Ascending aorta (tissue), 2 donors: ENCODE measurements around the gene GREB1. TPM values are rescaled to one million over a fixed set of nuclear protein-coding genes. Genes with fewer than 3 reads are reported as not detected.

Source experiments
- DNase-seq, 2 donors: peaks; one replicate each; pipeline ENCODE4 v3.0.0-alpha.2; 2019; ENCODE audit warnings: low spot score in 2 of 2
- H3K27ac ChIP-seq, 2 donors: fragments of 200-600 bp; sonication (generic); one replicate each; pipeline ENCODE4 v1.5.1; 2016 to 2017; ENCODE audit warnings: mild to moderate bottlenecking in 1 of 2
- H3K27me3 ChIP-seq: fragments of 200-600 bp; sonication (generic); one replicate; pipeline ENCODE4 v1.5.1; 2017
- H3K36me3 ChIP-seq, 2 donors: fragments of 200-600 bp; sonication (generic); one replicate each; pipeline ENCODE4 v1.5.1; 2016
- H3K4me1 ChIP-seq, 2 donors: fragments of 200-600 bp; sonication (generic); one replicate each; pipeline ENCODE4 v1.5.1; 2016 to 2017; ENCODE audit warnings: mild to moderate bottlenecking in 1 of 2
- H3K4me3 ChIP-seq, 2 donors: fragments of 200-600 bp; sonication (generic); one replicate each; pipeline ENCODE4 v1.5.1; 2016 to 2017; ENCODE audit warnings: mild to moderate bottlenecking in 1 of 2
- H3K9me3 ChIP-seq, 2 donors: fragments of 200-600 bp; sonication (generic); one replicate each; pipeline ENCODE4 v1.5.1; 2016
- intact Hi-C: fragments of 100-400 bp; cut with DNase I; formaldehyde crosslinking; loops from one replicate; pipeline ENCODE4 v1.15.1; 2023
- total RNA-seq: library from RNA; depleted of rRNA; stranded (reverse); fragments of >200 nt; gene quantifications from one replicate; pipeline ENCODE4 v1.1.0, GENCODE V29; 2016
- TF ChIP-seq, protein P1 (sequence below), 3 experiments: fragments of 200-600 bp in 2 of 3; fragments of 450-650 bp in 1 of 3; sonication (generic) in 2 of 3; IDR thresholded peaks; one replicate each; pipeline ENCODE4 v1.5.1; 2016 to 2019; ENCODE audit warnings: antibody characterized with exemption in 3 of 3, mild to moderate bottlenecking in 1 of 3, moderate library complexity in 1 of 3

The GREB1 gene
- total RNA-seq, 1 donor from 2014 or later, result 5.9 TPM

DNA sequence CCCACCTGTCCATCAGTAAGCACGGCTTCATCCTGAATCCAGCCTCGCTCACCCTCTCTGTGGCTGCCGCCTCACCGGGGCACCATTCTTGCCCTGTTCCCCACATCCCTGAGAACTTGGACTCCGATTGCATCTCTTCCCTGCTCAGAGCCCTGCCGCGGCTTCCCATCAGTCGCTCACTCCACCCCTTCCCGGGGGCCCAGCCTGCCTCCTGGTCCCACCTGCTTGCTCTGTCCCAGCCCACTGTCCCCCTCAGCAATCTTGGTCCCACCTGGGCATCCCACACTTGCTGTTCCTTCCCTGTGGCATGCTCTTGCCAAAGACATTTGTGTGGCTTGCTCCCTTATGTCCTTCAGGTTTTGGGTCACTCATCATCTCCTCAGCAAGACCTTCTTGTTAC, 56.3 kb downstream of the GREB1 start:
- Histone ChIP-seq H3K36me3 (no peaks in the 10 kb centered on the region), H3K4me3 (no peak overlapping the region), H3K9me3 (no peaks in the 10 kb centered on the region), H3K4me1 (no peaks in the 10 kb centered on the region), H3K27me3 (no peaks in the 10 kb centered on the region), H3K27ac (no peak overlapping the region)
- no peak for DNase-seq
- intact Hi-C loops, result no loop called here
- TF ChIP-seq, protein P1, sequence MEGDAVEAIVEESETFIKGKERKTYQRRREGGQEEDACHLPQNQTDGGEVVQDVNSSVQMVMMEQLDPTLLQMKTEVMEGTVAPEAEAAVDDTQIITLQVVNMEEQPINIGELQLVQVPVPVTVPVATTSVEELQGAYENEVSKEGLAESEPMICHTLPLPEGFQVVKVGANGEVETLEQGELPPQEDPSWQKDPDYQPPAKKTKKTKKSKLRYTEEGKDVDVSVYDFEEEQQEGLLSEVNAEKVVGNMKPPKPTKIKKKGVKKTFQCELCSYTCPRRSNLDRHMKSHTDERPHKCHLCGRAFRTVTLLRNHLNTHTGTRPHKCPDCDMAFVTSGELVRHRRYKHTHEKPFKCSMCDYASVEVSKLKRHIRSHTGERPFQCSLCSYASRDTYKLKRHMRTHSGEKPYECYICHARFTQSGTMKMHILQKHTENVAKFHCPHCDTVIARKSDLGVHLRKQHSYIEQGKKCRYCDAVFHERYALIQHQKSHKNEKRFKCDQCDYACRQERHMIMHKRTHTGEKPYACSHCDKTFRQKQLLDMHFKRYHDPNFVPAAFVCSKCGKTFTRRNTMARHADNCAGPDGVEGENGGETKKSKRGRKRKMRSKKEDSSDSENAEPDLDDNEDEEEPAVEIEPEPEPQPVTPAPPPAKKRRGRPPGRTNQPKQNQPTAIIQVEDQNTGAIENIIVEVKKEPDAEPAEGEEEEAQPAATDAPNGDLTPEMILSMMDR (IDR thresholded peaks at IDR 0.05), result no peak

DNA sequence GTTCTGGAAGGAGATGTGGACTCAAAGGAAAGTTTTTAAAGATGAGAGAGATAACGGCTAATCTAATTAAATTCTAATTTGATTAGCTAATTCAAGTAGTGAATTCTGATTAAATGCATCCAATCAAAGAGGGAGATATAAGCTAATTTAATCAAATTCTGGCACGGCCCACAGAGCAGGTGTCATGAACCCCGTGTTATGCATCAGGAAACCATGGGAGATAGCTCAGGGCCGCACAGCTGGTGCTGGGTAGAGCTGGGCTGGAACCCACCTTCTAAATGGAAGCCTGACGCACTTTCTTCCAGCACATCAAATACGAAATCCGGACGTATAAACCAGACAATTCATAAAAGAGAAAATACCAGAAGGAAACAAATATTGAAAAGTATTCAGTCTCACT, 57.2 kb downstream of the GREB1 start:
- H3K36me3 ChIP-seq, result no peaks in the 10 kb centered on the region
- DNase-seq, result no peak
- no peaks in the 10 kb centered on the region for H3K9me3 ChIP-seq
- H3K4me3 ChIP-seq, result no peak overlapping the region
- no peak overlapping the region for H3K27ac ChIP-seq
- H3K4me1 ChIP-seq, result no peaks in the 10 kb centered on the region
- H3K27me3 ChIP-seq, result no peaks in the 10 kb centered on the region
- intact Hi-C loops, result no loop called here
- TF ChIP-seq, protein P1 (IDR thresholded peaks at IDR 0.05), result no peak

DNA sequence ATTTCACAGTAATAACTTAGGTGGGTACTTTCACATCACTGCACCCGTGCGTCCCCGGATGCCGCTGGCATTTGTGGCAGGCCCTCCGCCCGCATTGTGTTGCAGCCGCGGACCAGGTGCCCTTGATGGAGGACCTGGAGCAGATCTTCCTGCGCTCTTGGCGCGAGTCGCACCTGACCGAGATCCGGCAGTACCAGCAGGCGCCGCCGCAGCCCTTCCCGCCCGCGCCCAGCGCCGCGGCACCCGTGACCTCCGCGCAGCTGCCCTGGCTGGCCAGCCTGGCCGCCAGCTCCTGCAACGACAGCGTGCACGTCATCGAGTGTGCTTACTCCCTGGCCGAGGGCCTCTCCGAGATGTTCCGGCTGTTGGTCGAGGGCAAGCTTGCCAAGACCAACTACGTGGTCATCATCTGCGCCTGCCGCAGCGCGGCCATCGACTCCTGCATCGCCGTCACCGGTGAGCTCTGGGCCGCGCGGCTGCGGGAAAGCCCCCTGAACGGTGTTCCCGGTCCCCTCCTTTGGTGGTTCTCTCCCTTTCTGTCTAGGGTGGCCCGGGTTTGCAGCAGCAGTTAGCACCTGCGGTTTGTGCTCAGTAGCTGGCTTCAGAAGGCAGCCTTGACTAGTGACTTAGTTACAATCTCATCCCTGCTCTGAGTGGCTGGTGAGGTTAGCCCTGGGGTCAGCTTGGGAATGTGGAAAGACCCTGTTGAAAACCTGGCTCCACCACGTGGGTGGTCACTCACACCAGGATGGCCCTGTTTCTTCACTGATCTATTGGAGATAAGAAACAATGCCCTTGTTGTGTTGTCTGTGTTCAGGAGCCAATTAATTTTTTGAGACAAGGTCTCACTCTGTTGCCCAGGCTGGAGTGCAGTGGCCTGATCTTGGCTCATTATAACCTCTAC, 59.1 kb downstream of the GREB1 start:
- TF ChIP-seq, protein P1 (IDR thresholded peaks at IDR 0.05), result no peak

DNA sequence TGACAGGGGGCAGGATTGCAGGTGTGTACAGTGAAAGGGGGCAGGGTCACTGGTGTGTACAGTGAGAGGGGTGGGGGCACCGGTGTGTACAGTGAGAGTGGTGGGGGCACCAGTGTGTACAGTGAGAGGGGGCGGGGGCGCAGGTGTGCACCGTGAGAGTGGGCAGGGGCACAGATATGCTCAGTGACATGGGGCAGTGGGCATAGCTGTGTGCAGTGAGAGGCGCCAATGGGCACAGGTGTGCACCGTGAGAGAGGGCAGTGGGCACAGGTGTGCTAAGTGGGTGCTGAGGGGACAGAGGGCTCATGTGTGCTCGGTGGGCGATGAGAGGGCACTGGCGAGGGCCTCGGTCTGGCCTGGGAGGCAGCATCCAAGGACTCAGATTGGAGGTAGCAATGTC, 63.0 kb downstream of the GREB1 start:
- no peak overlapping the region for H3K27ac ChIP-seq
- no peak overlapping the region for H3K4me3 ChIP-seq
- intact Hi-C loops, result no loop called here
- H3K27me3 ChIP-seq, result no peaks in the 10 kb centered on the region
- TF ChIP-seq, protein P1 (IDR thresholded peaks at IDR 0.05), result no peak
- DNase-seq, result no peak
- H3K9me3 ChIP-seq, result no peaks in the 10 kb centered on the region
- H3K4me1 ChIP-seq, result no peaks in the 10 kb centered on the region
- H3K36me3 ChIP-seq, result no peaks in the 10 kb centered on the region

More for the DNA sequence above, 59.1 kb downstream of the GREB1 start:
- Histone ChIP-seq H3K9me3 (no peaks in the 10 kb centered on the region), H3K4me3 (no peak overlapping the region), H3K27ac (no peak overlapping the region), H3K27me3 (no peaks in the 10 kb centered on the region), H3K36me3 (no peaks in the 10 kb centered on the region), H3K4me1 (no peaks in the 10 kb centered on the region)
- intact Hi-C loops, result no loop called here
- no peak for DNase-seq

DNA sequence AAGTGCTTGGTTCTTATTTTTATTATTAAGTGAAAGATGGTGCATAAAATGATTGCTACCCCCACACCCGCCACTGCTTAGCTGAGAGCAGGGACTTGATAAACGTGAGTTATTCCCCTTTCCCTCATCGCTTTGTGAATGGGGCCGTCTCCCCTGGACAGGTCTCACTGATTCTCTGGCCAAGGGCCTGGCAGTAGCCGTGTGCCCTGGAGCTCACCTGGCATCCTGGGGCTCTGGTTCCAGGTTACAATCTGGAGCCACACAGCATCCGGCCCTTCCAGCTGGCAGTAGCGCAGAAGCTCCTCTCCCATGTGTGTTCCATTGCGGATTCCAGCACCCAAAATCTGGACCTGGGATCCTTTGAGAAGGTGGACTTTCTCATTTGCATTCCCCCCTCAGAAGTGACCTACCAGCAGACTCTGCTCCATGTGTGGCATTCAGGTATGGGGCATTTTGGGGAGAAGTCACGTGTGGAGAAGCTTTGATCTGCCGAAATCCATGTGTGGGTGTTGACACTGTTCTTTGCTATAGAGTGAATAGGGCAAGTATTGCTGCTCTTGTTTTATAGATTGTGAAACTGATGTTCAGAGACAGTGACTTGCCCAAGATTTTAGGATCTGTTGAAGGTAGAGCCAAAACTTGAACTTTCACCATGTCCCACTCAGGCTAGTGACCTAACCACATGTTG, 63.8 kb downstream of the GREB1 start:
- TF ChIP-seq, protein P1 (IDR thresholded peaks at IDR 0.05), result no peak
- H3K36me3 ChIP-seq, result no peaks in the 10 kb centered on the region
- intact Hi-C loops, result no loop called here

More for the DNA sequence above, 63.8 kb downstream of the GREB1 start:
- Histone ChIP-seq H3K4me1 (no peaks in the 10 kb centered on the region), H3K9me3 (no peaks in the 10 kb centered on the region), H3K27ac (no peak overlapping the region), H3K27me3 (no peaks in the 10 kb centered on the region), H3K4me3 (no peak overlapping the region)
- DNase-seq, result no peak
